ENCODE results near the gene ARHGAP21.

GRCh38 chr10:24695452-24695851 lies 28.2 kb downstream of the ARHGAP21 start:
- TF ChIP-seq CTCF (IDR thresholded peaks at IDR 0.05) (no peak), EZH2 (IDR thresholded peaks at IDR 0.05; ENCODE audit: borderline replicate concordance, insufficient read depth, low read depth, low read length, poor library complexity, severe bottlenecking) (no peak)

Data from B cell (primary cell).